NCI-H2227 treated with DMSO at 0.1 percent for 48 hours (cell line): ENCODE results near the gene CDT1.

Experiments
- DNase-seq: peaks from one replicate; lab custom pipeline; 2025; lab: John Stamatoyannopoulos, UW

The CDT1 gene

DNA sequence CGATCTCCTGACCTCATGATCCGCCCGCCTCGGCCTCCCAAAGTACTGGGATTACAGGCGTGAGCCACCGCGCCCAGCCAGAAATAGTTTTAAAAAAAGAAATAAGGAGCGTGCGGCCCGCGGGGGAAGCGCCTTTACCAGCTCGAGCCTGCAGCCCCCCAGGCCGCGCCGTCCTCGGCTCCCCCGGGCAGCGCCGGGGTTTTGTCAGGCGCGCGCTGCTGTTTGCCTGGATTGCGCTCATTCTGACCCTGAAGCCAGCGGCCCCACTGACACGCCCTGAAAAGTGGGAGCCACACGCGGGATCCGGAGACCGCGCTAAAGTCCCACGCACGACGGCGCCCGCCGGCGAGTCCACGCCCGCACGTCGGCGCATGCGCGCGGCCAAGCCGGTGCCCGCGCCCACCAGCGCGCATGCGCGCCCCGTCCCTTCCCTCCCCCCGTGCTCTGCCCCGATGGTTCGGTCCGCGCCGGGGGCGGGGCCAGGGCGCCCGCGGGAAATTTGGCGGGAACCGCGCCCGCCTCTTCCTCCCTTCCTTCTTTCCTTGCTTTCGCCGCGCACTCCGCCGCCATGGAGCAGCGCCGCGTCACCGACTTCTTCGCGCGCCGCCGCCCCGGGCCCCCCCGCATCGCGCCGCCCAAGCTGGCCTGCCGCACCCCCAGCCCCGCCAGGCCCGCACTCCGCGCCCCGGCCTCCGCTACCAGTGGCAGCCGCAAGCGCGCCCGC is at the start of gene CDT1:
CDT1 (plus strand) TSS at position 526 of the 724 bp plus-strand sequence; CDS start at position 569, 43 bp downstream.
- DNase-seq: peak; percentile 74

- no peak for DNase-seq
These were observed 49.3 kb upstream of the CDT1 start for GRCh38 chr16:88754109-88754911.

DNA sequence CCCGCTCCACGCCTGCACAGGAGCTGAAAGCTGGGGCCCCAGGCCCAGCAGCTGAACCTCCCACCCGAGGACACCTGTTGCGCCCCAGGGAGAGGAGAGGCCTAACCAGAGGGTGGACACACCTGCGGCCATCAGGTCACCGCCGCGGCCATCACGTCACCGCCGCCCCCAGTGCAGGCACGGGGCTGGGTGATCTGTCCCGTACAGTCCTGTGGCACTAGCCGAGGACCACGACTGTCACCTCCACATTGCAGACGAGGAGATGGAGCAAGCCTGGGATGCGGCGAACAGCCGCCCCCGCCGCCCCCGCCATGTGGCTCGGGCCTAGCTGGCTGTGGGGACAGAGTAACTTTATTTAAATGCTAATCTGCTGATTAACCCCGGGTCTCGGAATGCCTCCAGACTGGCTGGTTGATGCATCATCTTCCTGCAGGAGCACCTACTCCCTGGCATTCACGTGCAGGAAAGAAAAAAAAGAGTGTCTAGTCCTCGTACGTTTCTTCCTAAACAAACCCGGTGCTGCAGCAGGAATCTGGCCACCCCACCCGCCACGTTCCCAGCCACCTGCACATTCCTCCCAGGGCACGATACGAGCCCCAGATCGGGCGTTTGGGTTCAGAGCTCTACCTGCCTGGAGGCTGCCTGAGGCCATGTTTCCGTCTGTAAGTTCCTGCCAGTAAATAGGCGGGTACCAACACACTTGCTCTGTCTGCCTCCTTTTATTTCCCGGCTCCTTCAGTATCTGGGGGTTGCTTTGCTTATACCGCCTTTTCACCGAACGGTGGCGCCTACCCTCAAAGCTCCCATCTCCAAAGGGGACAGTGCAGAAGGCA is 48.5 kb upstream of the CDT1 start:
- no peak for DNase-seq

- no peak for DNase-seq
These were observed 47.7 kb upstream of the CDT1 start for GRCh38 chr16:88755745-88756443.

GRCh38 chr16:88758227-88758943 is 45.2 kb upstream of the CDT1 start:
- DNase-seq: no peak

DNA sequence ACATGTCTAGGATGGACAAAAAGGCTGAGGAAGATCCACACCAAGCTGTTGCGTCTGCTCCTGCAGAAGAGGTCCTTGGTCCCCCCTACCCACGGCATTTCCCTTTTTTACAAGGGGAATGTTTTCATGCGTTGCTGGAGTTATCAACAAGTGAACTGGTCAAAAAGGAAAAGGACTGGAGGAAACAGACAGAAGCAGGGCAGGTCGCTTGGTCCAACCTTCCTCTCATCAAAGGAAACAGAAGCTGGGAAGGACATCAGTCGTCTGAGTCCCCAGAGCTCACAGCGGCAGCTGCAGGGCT is 44.7 kb upstream of the CDT1 start:
- DNase-seq: no peak

- no peak for DNase-seq
These were observed 44.2 kb upstream of the CDT1 start for GRCh38 chr16:88759245-88759975.

DNA sequence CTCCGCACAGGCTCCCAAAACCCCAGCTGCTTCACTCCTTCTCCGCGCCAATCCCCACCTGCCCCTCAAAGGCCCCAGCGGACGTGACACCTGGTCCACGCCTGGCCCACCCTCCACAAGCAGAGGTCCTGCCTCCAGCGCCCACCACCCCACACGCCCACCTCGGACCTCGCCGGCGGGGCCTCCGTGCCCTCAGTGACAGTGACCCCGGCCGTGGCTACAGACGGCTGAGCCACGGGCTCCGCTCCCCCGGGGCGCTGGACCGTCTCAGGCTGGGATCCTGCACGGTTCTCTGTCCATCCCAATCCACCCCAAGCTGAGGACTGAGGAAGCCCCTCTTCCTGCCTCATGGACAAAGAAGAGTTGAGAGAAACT is 43.6 kb upstream of the CDT1 start:
- no peak for DNase-seq

DNA sequence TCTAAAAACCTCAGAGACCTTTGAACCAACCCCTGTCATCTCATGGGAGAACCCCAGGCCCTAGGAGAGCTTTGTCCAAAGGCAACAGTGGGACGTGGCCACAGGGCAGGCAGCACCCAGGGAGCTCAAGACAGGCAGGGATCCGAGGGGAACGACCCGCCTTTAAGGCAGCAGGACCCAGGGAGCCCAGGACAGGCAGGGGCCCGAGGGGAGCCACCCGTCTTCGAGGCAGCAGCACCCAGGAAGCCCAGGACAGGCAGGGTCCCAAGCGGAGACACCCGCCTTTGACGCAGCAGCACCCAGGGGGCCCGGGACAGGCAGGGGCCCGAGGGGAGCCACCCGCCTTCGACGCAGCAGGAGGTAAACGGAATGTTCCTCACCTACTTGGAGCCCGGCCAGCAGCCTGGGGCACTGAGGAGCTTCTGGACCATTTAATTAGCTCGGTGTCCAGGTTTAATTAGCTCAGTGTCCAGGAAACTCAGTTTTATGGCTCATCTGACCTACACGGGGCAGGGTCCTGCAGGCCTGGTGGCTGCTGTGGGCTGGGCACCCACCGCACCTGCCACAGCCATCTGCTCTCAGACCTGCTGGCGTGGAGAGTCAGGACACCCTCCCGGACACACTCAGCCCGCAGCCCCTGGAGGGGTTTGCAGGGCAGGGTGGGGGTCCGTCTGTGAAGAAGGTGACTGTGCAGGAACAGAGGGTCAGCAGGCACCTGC is 43.0 kb upstream of the CDT1 start:
- DNase-seq: no peak

GRCh38 chr16:88761143-88761534 is 42.5 kb upstream of the CDT1 start:
- DNase-seq: no peak

GRCh38 chr16:88761830-88762229 is 41.8 kb upstream of the CDT1 start:
- no peak for DNase-seq

- no peak for DNase-seq
These were observed 41.2 kb upstream of the CDT1 start for GRCh38 chr16:88762258-88762870.

- DNase-seq: no peak
These were observed 40.6 kb upstream of the CDT1 start for GRCh38 chr16:88762941-88763340.

- no peak for DNase-seq
These were observed 40.0 kb upstream of the CDT1 start for GRCh38 chr16:88763502-88764053.

DNA sequence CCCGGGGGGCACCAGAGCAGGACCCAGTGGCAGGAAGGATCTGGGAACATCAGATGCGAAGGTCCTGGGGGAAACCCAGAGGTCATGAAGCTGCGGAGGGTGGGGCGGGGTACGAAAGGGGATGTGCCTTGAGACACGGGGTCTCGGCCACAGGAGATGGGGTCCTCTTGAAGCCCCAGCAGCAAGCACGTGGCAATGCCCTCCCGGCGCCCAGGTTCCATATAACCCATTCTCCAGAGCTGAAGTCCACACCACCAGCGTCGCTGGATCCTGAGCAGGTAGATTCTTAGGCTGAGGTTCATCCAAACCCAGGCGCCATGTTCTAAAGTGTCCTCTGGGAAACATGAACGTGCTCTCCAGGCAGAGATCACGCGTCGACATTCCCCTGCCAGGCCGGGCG is 39.5 kb upstream of the CDT1 start:
- DNase-seq: no peak

DNA sequence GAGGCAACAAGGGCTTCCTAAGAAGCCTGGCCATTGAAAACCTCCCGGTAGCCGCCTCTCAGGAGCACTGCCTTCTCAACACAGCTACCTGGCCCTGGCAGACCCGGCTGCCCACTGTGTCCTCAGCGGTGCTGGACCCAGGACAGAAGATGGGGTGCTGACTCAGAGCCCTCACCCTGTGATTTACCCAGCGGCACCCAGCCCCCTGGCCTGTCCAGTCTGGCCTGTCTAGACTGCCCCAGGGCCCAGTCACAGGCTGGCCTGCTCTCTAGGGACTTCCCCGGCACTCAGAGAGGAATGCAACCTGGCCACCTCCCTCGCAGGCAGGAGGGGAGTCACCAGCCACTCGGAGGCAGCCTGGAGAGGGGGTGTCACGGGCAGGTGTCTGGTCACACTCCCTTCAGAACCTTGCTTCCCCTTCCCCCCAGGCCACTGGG is 38.7 kb upstream of the CDT1 start:
- no peak for DNase-seq

DNA sequence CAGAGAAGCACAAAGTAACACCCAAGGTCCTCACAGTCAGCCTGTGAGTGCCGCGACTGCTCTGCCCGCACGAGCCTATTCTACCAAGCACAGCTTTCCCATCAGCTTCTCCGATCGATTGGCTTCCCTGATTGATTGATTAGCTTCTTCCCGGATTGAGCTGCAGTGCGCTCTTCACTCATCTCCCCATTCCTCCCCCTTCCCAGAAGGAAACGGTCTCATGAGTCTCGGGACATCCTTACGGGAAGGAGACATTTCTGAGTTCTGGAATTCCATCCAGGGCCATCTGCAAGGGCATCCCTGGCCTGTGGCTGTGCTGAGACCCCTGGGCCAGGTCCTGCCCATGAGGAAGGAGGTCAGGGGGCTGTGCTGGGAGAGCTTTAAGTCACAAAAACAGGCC is 36.6 kb upstream of the CDT1 start:
- no peak for DNase-seq

- DNase-seq: no peak
These were observed 36.0 kb upstream of the CDT1 start for GRCh38 chr16:88767546-88768070.
